ENCODE measurements around the gene ARCN1.
"Not testable (repeated sequence)": the region's sequence is repeated elsewhere in the genome, so short reads cannot be mapped to it uniquely, and the experiment has no call there.

Gene ARCN1

DNA sequence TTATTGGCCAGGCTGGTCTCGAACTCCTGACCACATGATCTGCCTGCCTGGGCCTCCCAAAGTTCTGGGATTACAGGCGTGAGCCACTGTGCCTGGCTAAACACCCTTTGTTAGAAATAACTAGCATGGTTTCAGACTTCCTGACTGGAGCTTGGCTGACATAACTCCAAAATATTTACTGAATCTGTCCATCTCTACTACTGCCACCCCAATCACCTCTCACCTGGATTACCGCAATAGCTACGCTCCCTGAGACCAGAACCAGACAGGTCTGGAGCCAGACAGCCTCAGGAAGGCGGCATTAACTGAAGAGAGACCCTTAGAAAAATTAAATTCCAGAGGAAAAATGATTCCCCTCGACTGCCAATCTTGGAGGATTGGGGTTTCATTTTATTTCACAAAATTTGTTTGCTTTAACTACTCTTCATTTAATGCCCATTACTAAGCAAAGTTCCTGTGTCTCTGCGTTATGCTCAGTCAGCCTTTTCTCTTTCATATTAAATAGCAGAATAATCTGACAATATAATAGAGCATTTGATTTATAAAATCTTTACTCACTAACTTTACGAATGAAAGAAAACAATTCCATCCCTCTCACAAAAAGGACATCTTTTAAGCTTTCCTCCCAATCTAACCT, 28.1 kb upstream of the ARCN1 start:
- no peak for DNase-seq (ENCODE audit: extremely low read depth in 1 of 2, low read depth in 1 of 2)

DNA sequence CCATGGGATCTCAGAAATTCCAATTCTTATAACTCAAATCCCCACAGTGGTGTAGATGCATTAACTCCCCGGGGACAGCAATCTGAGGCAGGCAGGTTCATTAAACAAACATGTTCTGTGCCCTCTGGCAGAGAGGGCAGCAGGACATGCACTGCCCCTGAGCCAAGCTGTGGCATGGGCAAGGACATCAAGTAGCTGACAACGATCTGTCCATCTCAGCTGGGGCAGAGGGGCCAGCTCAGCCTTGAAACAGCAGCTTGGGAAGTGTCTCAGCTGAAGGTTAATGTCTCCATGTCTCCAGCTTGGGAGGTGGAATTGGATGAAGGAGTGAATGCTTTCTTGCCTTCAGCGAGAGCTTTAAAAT, 27.6 kb upstream of the ARCN1 start:
- DNase-seq (ENCODE audit: extremely low read depth in 1 of 2, low read depth in 1 of 2) = no peak

- DNase-seq (ENCODE audit: extremely low read depth in 1 of 2, low read depth in 1 of 2) = no peak
Observed at GRCh38 chr11:118545533-118545932, 26.7 kb upstream of the ARCN1 start.

DNA sequence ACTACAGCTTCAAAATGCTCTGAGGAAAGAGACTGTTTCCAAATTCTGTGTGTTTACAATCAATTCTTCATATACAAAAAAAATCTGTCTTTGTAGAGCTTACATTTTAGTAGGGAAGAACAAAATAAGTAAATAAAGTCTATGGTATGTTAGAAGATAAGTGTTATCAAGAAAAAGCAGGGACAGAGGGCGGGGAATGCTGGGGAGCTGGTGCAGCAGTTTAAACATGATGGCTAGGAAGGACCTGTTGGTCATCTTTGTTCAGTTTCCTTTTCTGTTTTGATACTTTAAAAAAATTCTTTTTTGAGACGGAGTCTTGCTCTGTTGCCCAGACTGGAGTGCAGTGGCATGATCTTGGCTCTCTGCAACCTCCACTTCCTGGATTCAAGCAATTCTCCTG, 25.1 kb upstream of the ARCN1 start:
- DNase-seq (ENCODE audit: extremely low read depth in 1 of 2, low read depth in 1 of 2) = no peak

- DNase-seq (ENCODE audit: extremely low read depth in 1 of 2, low read depth in 1 of 2) = no peak
Observed at GRCh38 chr11:118552341-118552740, 19.9 kb upstream of the ARCN1 start.

- DNase-seq (ENCODE audit: extremely low read depth in 1 of 2, low read depth in 1 of 2) = no peak
Observed at GRCh38 chr11:118560806-118561205, 11.4 kb upstream of the ARCN1 start.

DNA sequence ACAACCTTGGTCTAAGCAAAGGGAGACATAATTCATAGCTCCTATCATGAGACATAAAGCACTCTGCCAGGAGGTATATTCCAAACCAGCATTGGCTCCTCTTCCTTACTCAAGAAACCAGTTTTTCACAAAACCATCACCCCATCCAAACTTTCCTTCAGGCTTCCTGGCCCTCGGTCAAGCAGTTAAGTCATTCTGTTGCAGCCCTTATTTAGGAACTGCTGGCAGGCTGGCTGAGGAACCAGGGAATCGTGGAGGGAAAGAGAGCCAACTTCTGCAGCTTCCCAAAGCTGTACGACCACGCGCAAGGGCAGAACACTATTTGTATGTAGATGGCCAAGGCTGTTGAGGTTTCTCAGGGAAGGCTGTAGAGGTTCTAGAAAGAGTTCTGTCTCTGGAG, 7.2 kb upstream of the ARCN1 start:
- DNase-seq (ENCODE audit: extremely low read depth in 1 of 2, low read depth in 1 of 2) = no peak

DNA sequence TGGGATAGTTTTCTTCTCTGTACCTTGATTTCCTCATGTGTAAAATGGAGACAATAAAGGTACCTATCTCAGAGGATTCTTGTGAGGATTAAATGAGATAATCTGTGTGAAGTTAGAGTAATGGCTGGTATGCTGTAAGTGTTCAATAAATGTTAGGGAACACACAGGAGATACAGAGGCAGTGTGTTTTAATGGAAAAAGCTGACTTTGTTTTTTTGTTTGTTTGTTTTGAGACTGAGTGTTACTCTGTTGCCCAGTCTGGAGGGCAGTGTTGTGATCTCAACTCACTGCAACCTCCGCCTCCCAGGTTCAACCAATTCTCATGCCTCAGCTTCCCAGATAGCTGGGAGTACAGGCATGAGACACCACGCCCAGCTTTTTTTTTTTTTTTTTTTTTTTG, 2.5 kb upstream of the ARCN1 start:
- DNase-seq (ENCODE audit: extremely low read depth in 1 of 2, low read depth in 1 of 2) = no peak

DNA sequence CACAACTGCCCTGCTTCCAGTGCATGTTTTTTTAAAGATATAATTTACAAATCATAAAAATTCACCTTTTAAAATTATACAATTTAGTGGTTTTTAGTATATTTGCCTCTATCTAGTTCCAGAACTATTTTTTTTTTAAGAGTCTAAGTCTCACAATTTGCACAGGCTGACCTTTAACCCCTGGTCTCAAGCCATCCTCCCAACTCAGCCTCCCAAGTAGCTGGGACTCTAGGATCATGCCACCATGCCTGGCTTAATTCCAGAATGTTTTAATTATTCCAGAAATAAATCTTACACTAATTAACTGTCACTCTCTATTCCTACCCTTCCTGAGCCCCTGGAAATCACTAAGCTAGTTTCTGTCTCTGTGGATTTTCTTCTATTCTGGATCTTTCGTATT, 1.4 kb upstream of the ARCN1 start:
- DNase-seq (ENCODE audit: extremely low read depth in 1 of 2, low read depth in 1 of 2) = no peak

GRCh38 chr11:118571701-118572060, 528 bp upstream of the ARCN1 start:
- not testable (repeated sequence) for DNase-seq (ENCODE audit: extremely low read depth in 1 of 2, low read depth in 1 of 2)

- DNase-seq (ENCODE audit: extremely low read depth in 1 of 2, low read depth in 1 of 2) = no peak
Observed at GRCh38 chr11:118572981-118573550, 857 bp downstream of the ARCN1 start.

DNA sequence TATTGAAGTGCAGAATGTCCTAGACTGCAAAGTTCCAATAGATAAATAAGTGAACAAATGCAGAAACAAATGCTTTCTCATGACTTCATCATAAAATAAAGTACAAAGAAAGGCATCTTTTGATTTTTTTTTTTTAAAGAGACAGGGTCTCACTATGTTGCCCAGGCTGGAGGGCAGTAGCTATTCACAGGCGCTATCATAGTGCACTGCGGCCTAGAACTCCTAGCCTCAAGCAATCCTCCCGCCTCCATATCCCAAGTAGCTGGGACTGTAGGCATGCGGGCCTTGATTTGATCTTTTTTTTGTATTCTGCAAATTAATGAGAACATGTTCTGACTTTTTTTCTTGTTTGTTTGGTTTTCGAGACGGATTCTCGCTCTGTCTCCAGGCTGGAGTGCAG, 2.4 kb downstream of the ARCN1 start:
- DNase-seq (ENCODE audit: extremely low read depth in 1 of 2, low read depth in 1 of 2) = no peak

DNA sequence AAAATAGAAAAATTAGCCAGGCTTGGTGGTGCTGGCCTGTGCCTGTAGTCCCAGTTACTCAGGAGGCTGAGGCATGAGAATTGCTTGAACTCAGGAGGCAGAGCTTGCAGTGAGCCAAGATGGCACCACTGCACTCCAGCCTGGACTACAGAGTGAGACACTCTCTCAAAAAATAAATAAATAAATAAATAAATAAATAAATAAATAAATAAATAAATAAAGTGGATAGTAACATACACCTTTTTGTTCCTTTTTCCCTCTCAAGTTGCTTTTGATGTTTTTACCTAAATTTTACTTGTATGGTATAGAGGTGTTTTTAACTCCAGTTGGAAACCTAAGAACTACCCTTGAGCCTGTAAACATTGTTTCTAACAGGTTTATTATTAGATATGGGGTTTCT, 5.8 kb downstream of the ARCN1 start:
- DNase-seq (ENCODE audit: extremely low read depth in 1 of 2, low read depth in 1 of 2) = not testable (repeated sequence)

GRCh38 chr11:118581057-118581456, 8.8 kb downstream of the ARCN1 start:
- no peak for DNase-seq (ENCODE audit: extremely low read depth in 1 of 2, low read depth in 1 of 2)

DNA sequence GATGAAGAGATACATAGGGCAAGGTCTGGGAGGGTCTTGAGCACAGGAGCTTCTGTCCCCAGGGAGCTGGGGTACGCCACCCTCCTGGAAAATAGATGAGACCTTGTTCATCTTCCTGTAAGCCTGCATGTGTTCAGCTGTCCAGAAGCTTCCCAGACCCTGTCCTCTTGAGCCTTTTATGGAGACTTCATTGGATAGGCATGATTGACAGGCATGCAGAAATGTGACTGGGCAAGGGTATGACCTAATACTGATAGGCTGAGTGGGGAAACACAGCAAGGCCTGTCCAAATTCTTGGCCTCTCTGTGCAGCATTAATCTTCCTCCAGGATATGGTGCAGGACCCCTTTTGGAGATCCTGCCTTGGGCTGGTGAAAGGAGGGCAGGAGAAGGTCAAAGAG, 15.7 kb downstream of the ARCN1 start:
- DNase-seq (ENCODE audit: extremely low read depth in 1 of 2, low read depth in 1 of 2) = no peak

- DNase-seq (ENCODE audit: extremely low read depth in 1 of 2, low read depth in 1 of 2) = no peak
Observed at GRCh38 chr11:118592616-118593367, 20.6 kb downstream of the ARCN1 start.

GRCh38 chr11:118594984-118595383, 22.8 kb downstream of the ARCN1 start:
- DNase-seq (ENCODE audit: extremely low read depth in 1 of 2, low read depth in 1 of 2) = not testable (repeated sequence)

GRCh38 chr11:118596224-118597146, 24.3 kb downstream of the ARCN1 start:
- no peak for DNase-seq (ENCODE audit: extremely low read depth in 1 of 2, low read depth in 1 of 2)

DNA sequence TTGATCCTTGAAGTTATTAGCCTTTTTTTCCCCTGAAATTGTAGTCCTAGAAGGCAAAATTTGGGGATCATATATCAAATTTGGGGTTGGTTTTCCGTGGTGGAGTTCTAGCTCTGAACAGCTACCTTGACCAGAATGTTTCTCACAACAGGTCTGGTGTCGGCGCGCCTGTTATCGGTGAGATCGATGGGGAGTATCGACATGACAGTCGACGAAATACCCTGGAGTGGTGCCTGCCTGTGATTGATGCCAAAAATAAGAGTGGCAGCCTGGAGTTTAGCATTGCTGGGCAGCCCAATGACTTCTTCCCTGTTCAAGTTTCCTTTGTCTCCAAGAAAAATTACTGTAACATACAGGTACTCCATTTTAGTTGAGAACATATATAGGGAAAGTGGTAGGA, 25.3 kb downstream of the ARCN1 start:
- no peak for DNase-seq (ENCODE audit: extremely low read depth in 1 of 2, low read depth in 1 of 2)

GRCh38 chr11:118602331-118602730, 30.1 kb downstream of the ARCN1 start:
- DNase-seq (ENCODE audit: extremely low read depth in 1 of 2, low read depth in 1 of 2) = no peak

- not testable (repeated sequence) for DNase-seq (ENCODE audit: extremely low read depth in 1 of 2, low read depth in 1 of 2)
Observed at GRCh38 chr11:118603709-118604108, 31.5 kb downstream of the ARCN1 start.

Measured in stimulated activated CD8-positive, alpha-beta memory T cell treated with anti-CD3 and anti-CD28 coated beads, Interleukin-7, amount 100 ng/mL, for 48 hours (primary cell).